Left renal cortex interstitium (tissue), 4 donors: ENCODE data around the gene TMEM63A. TPM values are rescaled to one million over a fixed set of nuclear protein-coding genes. Genes with fewer than 3 reads are reported as not detected.

Experiments
- DNase-seq, 4 donors: peaks; one replicate each; pipeline ENCODE4 v3.0.0-alpha.2; 2013; ENCODE audit warnings: low read depth in 4 of 4, low spot score in 2 of 4, missing footprints in 1 of 4
- polyA plus RNA-seq, 4 donors: library from polyadenylated mRNA; unstranded; fragments of 120-200 nt; gene quantifications; one replicate each; pipeline ENCODE4 v1.2.1, GENCODE V29; 2013; ENCODE audit not compliant: insufficient read length in 4 of 4

Gene TMEM63A
- polyA plus RNA-seq, 4 donors: 35.5 to 92.6 (median 63.6) TPM

- no peak for DNase-seq
Observed at GRCh38 chr1:225868631-225869330, 13.4 kb downstream of the TMEM63A start.

- no peak for DNase-seq
Observed at GRCh38 chr1:225866981-225867380, 15.2 kb downstream of the TMEM63A start.

GRCh38 chr1:225866061-225866837 is 15.9 kb downstream of the TMEM63A start:
- DNase-seq: no peak

DNA sequence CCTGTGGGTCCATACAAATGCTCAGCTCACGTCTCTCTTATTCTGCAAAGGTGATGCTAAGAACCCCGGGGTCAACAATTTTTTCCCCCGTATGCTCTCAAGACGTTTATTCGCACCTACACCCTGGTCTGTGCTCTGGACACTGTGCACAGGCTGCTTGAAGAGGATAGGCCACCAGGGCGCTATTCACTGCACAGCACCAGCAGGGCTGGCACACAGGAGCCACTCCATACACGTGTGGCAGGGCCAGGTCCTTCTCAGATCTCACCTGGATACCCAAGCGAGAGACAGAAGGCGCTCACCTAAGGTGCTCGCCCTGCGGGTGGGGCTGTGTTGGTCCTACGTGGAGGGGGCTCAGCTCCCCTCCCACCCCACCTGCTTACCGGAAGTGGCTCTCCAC is 16.7 kb downstream of the TMEM63A start:
- DNase-seq: no peak

DNA sequence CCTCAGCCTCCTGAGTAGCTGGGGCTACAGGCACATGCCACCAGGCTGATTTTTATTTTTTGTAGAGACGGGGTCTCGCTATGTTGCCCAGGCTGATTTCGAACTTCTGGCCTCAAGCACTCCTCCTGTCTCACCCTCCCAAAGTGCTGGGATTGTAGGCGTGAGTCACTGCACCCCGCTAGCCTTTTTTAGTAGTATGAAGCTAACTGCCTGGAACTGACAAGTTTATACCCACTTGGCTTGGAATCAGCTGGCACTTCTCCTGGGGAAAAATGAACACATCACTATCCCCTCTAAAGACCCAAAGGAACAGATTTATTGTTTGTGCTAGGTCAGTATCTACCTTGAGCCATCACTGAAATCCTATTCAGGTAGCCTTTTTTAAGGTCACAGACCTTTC is 19.0 kb downstream of the TMEM63A start:
- no peak for DNase-seq

DNA sequence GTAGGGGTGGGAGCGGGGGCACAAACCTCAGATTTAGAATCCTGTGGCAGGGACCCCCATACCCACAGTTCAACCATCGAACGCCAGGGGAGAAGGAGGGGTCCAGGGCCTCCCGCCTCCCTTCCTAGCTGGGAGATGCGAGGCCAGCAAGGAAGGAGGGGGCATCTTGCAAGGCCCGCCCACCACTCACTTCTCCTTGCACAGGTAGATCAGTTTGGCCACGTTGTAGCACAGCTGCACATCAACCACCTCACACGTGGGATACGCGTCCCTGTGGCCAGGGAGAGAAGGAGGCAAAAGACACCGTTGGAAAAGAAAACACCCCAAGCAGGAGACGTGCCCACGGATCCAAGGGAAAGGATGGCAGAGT is 19.6 kb downstream of the TMEM63A start:
- DNase-seq: no peak

DNA sequence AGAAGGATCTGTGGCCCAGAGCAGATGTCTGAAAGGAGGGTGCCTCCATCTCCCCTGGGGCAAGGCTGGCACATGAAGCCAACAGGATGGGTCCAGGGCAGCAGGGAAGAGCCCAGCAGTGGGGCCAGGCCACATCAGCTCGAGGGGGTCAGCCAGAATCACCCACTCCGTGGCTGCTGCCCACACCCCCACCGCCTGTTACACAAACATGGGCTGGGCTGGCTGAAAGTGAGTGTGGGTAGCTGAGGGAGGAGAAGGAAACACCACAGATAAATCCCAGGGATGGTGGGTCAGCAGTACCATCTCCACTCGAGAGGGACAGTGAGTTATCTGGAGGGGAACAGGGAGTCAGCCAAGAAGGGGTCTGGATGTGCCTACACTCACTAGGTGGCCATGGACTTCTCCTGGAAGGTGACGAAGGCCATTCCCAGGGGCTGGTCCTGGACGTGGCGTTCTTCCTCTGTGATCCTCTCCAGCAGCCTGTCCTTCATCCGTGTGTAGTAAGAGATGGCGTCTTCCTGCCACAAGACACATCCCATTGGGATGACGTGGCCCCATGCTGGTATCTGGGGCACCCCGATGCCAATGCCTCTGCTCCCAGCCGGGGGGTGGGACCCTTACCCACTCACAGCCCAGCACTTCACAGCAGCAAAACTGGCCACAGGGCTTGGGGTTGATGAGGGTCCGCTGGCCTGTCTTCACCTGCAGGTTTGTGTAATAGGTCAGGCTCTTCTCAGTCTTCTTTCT is 20.2 kb downstream of the TMEM63A start:
- no peak for DNase-seq

- no peak for DNase-seq
Observed at GRCh38 chr1:225860876-225861441, 21.2 kb downstream of the TMEM63A start.

GRCh38 chr1:225860107-225860506 is 22.1 kb downstream of the TMEM63A start:
- no peak for DNase-seq

GRCh38 chr1:225859151-225859550 is 23.0 kb downstream of the TMEM63A start:
- no peak for DNase-seq

DNA sequence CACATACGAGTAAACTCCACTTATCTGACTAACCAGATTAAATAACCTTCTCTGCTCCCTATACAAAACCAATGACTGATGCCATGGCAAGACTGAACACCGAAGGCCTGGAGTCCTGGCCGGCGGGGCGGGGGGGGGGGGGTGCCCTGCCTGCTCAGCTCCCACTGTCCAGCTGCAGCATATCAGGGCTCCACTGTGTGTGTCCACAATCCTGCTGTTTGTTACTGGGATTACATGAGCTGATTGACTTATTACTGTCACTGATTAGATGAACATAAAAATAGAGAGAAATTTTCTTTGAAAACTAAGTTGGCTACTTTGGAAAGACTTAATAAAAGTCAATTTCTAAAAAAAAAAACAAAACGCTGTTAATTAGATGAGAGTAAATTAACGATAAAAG is 24.9 kb downstream of the TMEM63A start:
- DNase-seq: no peak

- DNase-seq: no peak
Observed at GRCh38 chr1:225855503-225856300, 26.5 kb downstream of the TMEM63A start.

- no peak for DNase-seq
Observed at GRCh38 chr1:225853441-225853840, 28.7 kb downstream of the TMEM63A start.

DNA sequence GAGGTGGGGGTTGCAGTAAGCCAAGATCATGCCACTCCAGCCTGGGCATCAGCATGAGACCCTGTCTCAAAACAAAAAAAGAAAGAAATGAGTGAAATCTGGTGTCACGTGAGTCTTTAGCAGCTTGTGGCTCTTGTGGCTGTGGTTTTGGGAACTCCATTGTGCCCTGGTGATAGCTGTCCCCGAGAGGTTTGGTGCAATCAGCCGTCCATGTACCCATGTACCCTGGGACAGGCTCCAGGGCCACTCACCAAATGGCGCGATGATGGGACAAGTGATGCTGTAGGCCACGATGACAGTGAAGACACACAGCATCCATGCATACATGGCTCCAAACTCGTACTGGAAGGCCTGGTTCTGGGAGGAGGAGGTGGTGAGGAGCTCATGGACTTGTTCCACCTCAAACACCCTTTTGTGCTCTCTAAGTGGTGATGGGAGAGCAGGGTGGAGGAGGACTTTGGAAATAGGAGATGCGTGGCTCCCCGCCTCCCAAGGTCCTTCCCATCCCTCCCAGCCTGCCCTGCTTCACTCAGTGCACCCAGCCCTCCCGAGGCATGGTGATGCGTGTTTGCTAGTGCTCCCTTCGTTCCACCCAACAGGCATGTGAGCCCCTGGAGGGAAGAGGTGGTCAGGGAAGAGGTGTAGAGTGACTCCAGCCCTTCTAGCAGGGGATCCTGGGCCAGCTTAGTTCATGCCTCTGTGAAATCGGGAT is 29.6 kb downstream of the TMEM63A start:
- DNase-seq: no peak

DNA sequence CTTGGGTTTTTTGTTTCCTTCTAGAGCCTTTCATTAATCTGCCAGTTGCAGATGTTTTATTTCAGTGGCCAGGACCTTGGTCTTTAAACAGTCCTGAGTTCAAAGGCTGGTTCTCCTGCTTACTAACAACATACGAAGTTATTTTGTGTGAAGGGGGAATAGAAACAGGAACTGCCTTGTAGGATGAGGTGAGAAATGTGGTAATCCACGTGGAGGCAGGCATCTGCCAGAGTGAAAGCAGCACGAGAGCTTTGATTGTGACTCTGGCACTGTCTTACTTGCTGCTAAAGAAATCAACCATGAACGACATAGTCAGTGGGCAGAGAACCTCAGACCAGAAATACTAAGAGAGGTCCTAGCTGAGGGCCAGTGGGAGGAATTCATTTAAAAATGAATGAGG is 30.4 kb downstream of the TMEM63A start:
- no peak for DNase-seq

- no peak for DNase-seq
Observed at GRCh38 chr1:225850370-225850769, 31.8 kb downstream of the TMEM63A start.

- DNase-seq: no peak
Observed at GRCh38 chr1:225849925-225850324, 32.3 kb downstream of the TMEM63A start.

DNA sequence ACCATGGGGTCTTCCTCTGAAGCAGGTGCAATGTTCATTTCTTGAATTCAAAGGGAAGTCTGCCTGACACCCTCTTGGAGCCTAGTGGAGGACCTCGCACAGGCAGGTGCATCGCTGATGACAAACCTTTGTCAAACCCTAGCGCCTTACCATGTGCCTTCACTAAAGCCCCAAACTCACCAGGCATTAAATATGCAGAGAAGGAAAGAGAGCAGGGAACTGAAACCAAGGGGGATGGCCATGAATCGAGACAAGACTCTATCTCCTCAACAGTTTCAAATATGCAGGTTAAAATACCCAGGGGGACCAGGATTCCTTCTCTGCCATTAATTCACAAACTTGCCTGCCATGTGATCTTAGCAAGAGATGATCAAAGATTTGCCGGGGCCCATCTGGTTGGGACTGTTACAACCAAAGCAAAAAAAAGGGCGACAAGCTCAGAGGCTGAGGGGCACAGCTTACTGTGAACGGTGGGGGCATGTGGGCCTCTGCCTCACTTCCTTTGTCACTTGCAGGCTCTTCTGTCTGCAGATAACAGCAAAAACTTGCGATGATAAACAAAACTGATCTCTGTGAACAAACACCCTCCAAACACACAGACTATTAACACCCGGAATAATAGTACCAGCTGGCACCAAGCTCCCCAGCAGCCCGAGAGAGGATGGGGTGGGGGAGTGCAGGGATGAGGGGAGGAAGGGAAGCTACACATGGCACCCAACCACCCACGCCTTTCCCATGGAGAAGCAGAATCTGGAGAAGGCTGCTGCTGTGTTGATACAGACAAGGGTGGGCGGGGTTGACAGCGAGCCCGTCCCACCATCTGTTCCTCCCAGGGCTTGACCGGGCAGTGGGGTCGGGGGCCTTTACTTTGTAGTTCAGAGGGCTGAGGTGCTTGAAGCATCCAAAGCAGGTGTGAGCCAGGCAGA is 33.9 kb downstream of the TMEM63A start:
- no peak for DNase-seq

GRCh38 chr1:225847610-225848009 is 34.6 kb downstream of the TMEM63A start:
- DNase-seq: no peak
